AG04450 (cell line): ENCODE results near the gene RFC4. TPM values are rescaled to one million over a fixed set of nuclear protein-coding genes. Genes with fewer than 3 reads are reported as not detected.

Experiments used
- CTCF ChIA-PET: fragments of 300-600, 350-600 bp; formaldehyde crosslinking; extraction: SDS; loops from one replicate; lab custom pipeline; 2022; ENCODE audit warnings: antibody characterized with exemption, inconsistent platforms; lab: Charles Lee
- POLR2A ChIA-PET: fragments of 350-600 bp; formaldehyde crosslinking; extraction: SDS; loops from one replicate; lab custom pipeline; 2021; ENCODE audit warnings: antibody characterized with exemption, inconsistent platforms; lab: Yijun Ruan, JAX
- DNase-seq: peaks from one replicate; pipeline ENCODE4 v3.0.0-alpha.2; 2011; ENCODE audit warnings: low read depth, low spot score
- H3K27ac ChIP-seq: one replicate; pipeline ENCODE4 v1.5.1; 2012; ENCODE audit warnings: low read depth, low read length, control low read depth
- H3K27me3 ChIP-seq: one replicate; pipeline ENCODE4 v1.6.0; 2012; ENCODE audit warnings: low read length; ENCODE audit not compliant: control insufficient read depth, insufficient read depth
- H3K4me3 ChIP-seq: 2 replicates; pipeline ENCODE4 v1.5.1; 2011; ENCODE audit warnings: mild to moderate bottlenecking, low read depth, low read length, control low read depth
- H3K9me3 ChIP-seq: 2 replicates; pipeline ENCODE4 v1.5.1; 2012; ENCODE audit warnings: low read length; ENCODE audit not compliant: control insufficient read depth, insufficient read depth
- polyA plus RNA-seq: library from polyadenylated mRNA; depleted of rRNA; stranded (reverse); fragments of >200 nt; gene quantifications from 2 replicates; pipeline ENCODE4 v1.2.3, GENCODE V29; 2011
- TF ChIP-seq, protein P1 (sequence below): IDR thresholded peaks from 2 replicates; pipeline ENCODE4 v1.5.1; 2011; ENCODE audit warnings: low read depth, low read length, control low read depth, inconsistent platforms

The RFC4 gene
- polyA plus RNA-seq, 1 experiment, result 9.4 TPM

GRCh38 chr3:186754006-186754405, 52.3 kb downstream of the RFC4 start:
- DNase-seq, result no peak
- ChIA-PET CTCF (interaction anchor here (0.6 kb wide), 1 partner anchor 94 kb away, joined by 3 read pairs; no protein-coding TSS in a partner anchor), POLR2A (interaction anchor here (1.3 kb wide), 1 partner anchor 29 kb away, joined by 7 read pairs; the partner anchor contains the start of gene EIF4A2)
- Histone ChIP-seq H3K4me3 (no peak overlapping the region), H3K27me3 (no peaks in the 10 kb centered on the region), H3K9me3 (no peaks in the 10 kb centered on the region), H3K27ac (peak overlapping the region; percentile 39)
- TF ChIP-seq, protein P1, sequence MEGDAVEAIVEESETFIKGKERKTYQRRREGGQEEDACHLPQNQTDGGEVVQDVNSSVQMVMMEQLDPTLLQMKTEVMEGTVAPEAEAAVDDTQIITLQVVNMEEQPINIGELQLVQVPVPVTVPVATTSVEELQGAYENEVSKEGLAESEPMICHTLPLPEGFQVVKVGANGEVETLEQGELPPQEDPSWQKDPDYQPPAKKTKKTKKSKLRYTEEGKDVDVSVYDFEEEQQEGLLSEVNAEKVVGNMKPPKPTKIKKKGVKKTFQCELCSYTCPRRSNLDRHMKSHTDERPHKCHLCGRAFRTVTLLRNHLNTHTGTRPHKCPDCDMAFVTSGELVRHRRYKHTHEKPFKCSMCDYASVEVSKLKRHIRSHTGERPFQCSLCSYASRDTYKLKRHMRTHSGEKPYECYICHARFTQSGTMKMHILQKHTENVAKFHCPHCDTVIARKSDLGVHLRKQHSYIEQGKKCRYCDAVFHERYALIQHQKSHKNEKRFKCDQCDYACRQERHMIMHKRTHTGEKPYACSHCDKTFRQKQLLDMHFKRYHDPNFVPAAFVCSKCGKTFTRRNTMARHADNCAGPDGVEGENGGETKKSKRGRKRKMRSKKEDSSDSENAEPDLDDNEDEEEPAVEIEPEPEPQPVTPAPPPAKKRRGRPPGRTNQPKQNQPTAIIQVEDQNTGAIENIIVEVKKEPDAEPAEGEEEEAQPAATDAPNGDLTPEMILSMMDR, result no peak

DNA sequence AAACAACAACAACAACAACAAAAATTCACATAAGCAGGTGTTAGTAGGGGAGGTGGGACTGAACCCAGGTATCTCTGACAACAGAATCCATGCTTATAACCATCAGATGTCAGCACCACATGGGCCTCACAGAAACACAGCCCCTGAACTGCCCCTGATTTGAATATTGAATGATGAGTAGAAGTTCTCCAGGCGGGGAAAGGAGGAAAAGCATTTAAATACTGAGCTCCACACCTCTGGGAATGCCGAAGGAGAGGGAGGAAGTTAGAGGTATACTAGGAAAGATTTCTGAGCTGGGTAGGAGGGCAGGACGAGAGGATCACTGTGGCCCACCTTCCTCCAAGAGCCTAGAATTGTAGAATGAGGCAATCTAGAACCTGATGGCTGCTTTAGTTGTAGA, 54.8 kb downstream of the RFC4 start:
- no peaks in the 10 kb centered on the region for H3K27me3 ChIP-seq
- TF ChIP-seq, protein P1, result no peak
- ChIA-PET CTCF (no interaction called here), POLR2A (no interaction called here)
- no peak overlapping the region for H3K27ac ChIP-seq
- H3K4me3 ChIP-seq, result no peak overlapping the region
- no peak for DNase-seq
- no peaks in the 10 kb centered on the region for H3K9me3 ChIP-seq

DNA sequence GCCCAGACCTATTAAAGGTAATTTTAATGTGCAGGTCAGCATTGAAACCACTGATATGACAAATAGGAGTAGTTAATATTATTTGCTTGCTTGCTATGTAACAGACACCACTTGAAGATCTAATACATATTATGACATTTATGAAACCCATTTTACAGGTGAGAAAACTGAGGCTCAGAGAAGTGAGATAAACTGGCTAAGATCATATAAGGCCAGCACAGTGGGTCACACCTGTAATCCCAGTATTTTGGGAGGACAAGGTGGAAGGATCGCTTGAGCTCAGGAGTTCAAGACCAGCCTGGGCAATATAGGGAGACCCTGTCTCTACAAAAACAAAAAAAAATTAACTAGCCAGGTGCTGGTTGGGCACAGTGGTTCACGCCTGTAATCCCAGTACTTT, 56.0 kb downstream of the RFC4 start:
- TF ChIP-seq, protein P1, result no peak
- no peak overlapping the region for H3K27ac ChIP-seq
- no peak for DNase-seq
- ChIA-PET CTCF (no interaction called here), POLR2A (no interaction called here)
- no peaks in the 10 kb centered on the region for H3K27me3 ChIP-seq
- H3K4me3 ChIP-seq, result no peak overlapping the region
- H3K9me3 ChIP-seq, result no peaks in the 10 kb centered on the region

- ChIA-PET POLR2A (interaction anchor here (1.0 kb wide), 1 partner anchor 37 kb away, joined by 3 read pairs; the partner anchor contains the start of gene EIF4A2), CTCF (interaction anchor here (0.7 to 1.8 kb wide), 2 partner anchors 103 to 132 kb away, joined by 6 to 9 read pairs; no protein-coding TSS in a partner anchor)
- H3K27ac ChIP-seq, result no peak overlapping the region
These were observed 60.3 kb downstream of the RFC4 start for GRCh38 chr3:186746008-186746407.

GRCh38 chr3:186743666-186744065, 62.6 kb downstream of the RFC4 start:
- CTCF ChIA-PET, result no interaction called here
- POLR2A ChIA-PET, result interaction anchor here (1.3 kb wide), 1 partner anchor 40 kb away, joined by 3 read pairs; the partner anchor contains the start of gene EIF4A2
- H3K9me3 ChIP-seq, result no peaks in the 10 kb centered on the region
- no peak overlapping the region for H3K27ac ChIP-seq
- TF ChIP-seq, protein P1, result no peak
- no peak overlapping the region for H3K4me3 ChIP-seq
- peaks cover 2% of the 10 kb centered on the region for H3K27me3 ChIP-seq
- DNase-seq, result no peak

More at GRCh38 chr3:186746008-186746407, 60.3 kb downstream of the RFC4 start:
- TF ChIP-seq, protein P1, result no peak
- peak; percentile 18 for DNase-seq
- no peak overlapping the region for H3K4me3 ChIP-seq
- no peaks in the 10 kb centered on the region for H3K27me3 ChIP-seq
- H3K9me3 ChIP-seq, result no peaks in the 10 kb centered on the region
